HG03159 (cell line): ENCODE measurements around the gene ACTR1A.

Experiments used
- ATAC-seq: cut with Tn5 transposase; IDR thresholded peaks from one replicate; pipeline ENCODE4 v1.9.1; 2021; ENCODE audit warnings: mild to moderate bottlenecking, moderate library complexity; ENCODE audit not compliant: unreplicated experiment

ACTR1A gene

GRCh38 chr10:102491136-102491535 lies 11.4 kb downstream of the ACTR1A start:
- ATAC-seq: no peak

- ATAC-seq: no peak
Observed at GRCh38 chr10:102485093-102485784, 17.3 kb downstream of the ACTR1A start.

GRCh38 chr10:102484021-102484420 lies 18.5 kb downstream of the ACTR1A start:
- no peak for ATAC-seq

GRCh38 chr10:102480396-102480795 lies 22.1 kb downstream of the ACTR1A start:
- no peak for ATAC-seq

GRCh38 chr10:102479651-102480050 lies 22.9 kb downstream of the ACTR1A start:
- no peak for ATAC-seq

- no peak for ATAC-seq
Observed at GRCh38 chr10:102476466-102477141, 25.9 kb downstream of the ACTR1A start.

GRCh38 chr10:102475451-102476040 lies 27.0 kb downstream of the ACTR1A start:
- ATAC-seq: no peak

- ATAC-seq: no peak
Observed at GRCh38 chr10:102473445-102474331, 28.8 kb downstream of the ACTR1A start.

GRCh38 chr10:102470579-102471546 lies 31.6 kb downstream of the ACTR1A start:
- ATAC-seq: no peak

GRCh38 chr10:102468683-102469082 lies 33.8 kb downstream of the ACTR1A start:
- no peak for ATAC-seq

GRCh38 chr10:102467971-102468438 lies 34.5 kb downstream of the ACTR1A start:
- no peak for ATAC-seq

- no peak for ATAC-seq
Observed at GRCh38 chr10:102467318-102467717, 35.2 kb downstream of the ACTR1A start.

- ATAC-seq: no peak
Observed at GRCh38 chr10:102465466-102465865, 37.0 kb downstream of the ACTR1A start.

- ATAC-seq: no peak
Observed at GRCh38 chr10:102463983-102464382, 38.5 kb downstream of the ACTR1A start.

- no peak for ATAC-seq
Observed at GRCh38 chr10:102462512-102463054, 39.9 kb downstream of the ACTR1A start.

- ATAC-seq: peak; percentile 77
Observed at GRCh38 chr10:102461187-102462054, 41.1 kb downstream of the ACTR1A start.

- peak; percentile 22 for ATAC-seq
Observed at GRCh38 chr10:102460836-102461186, 41.7 kb downstream of the ACTR1A start.

- no peak for ATAC-seq
Observed at GRCh38 chr10:102458656-102459055, 43.9 kb downstream of the ACTR1A start.
